ENCODE results near the gene ZMYND8.
A peak's percentile ranks its signal among the peaks of the same experiment; 100 is the strongest.
"Not testable (repeated sequence)": the region's sequence is repeated elsewhere in the genome, so short reads cannot be mapped to it uniquely, and the experiment has no call there.

The ZMYND8 gene

DNA sequence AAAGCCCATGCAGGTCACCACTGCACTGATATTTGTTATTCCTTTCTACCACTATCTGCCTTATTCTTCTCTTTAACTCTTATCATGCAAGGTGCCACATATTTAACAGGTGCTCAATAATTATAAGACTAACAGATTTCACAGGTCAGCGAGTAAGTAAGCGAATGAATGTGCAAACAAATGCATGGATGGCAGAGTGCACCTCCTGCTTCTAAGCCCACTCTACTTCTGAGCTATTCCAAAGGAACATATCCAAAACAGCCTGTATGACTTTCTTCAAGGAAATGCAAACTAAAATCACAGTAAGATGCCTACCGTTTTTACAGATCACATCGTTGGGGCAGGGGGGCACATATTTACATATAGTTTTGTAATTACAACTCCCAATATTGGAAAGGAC is 71.3 kb downstream of the ZMYND8 start:
- no peak for DNase-seq

DNA sequence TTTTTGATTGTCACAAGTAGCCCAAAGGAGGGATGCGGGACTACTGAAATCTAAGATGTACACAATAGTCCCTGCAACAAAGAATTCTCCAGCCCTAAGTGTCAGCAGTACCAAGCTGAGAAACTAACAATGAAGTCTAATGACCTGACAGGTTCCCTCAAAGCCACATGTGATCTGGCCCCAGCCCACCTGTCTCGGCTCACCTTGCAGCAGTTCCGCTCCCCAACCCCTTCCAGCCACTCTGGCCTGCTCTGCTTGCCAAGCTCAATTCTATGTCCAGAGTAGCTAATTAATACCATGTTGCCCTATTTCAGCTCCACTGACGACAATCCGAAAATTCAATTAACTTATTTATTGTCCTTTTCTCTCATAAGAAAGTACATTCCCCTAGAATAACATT is 72.1 kb downstream of the ZMYND8 start:
- no peak for DNase-seq

- no peak for DNase-seq
Measured at GRCh38 chr20:47283411-47283810, 73.1 kb downstream of the ZMYND8 start.

DNA sequence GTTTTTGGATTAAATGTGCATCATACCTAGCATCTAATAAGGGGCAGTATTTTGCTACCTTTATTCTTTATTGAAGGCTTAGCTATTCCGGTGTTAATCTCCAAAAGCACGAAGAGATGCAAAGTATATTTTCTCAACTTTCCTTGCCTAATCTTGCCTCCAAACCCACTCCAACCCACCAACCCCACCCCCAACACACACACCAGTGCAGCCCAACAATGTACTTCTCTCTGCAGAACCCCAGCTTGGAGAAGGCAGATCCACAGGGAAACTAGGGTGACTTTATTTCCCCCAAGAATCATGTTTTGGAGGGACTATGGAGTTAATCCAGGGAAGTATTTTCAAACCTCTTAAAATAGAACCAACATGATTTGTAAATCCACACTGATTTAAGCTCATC is 73.6 kb downstream of the ZMYND8 start:
- DNase-seq: no peak

- DNase-seq: no peak
Measured at GRCh38 chr20:47281376-47281775, 75.1 kb downstream of the ZMYND8 start.

- no peak for DNase-seq
Measured at GRCh38 chr20:47280668-47281067, 75.8 kb downstream of the ZMYND8 start.

DNA sequence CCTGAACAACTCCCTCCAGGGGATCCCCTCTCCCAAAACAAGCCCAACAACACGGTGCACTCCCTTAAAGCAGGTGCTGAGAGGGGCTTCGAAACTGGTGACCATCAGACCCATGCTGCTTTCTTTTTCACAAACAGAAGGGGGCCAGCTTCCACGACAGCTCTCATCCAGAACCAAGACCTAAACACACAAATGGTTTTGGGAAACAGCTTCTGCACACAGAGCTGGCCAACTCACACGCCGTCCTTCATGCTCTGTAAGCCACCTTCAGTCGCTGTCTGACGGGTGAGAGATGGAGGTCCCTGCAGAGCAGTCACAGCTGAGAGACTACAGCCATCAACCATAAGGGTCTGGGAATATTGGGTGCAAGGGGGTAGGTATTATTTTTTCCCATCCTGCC is 76.3 kb downstream of the ZMYND8 start:
- no peak for DNase-seq

DNA sequence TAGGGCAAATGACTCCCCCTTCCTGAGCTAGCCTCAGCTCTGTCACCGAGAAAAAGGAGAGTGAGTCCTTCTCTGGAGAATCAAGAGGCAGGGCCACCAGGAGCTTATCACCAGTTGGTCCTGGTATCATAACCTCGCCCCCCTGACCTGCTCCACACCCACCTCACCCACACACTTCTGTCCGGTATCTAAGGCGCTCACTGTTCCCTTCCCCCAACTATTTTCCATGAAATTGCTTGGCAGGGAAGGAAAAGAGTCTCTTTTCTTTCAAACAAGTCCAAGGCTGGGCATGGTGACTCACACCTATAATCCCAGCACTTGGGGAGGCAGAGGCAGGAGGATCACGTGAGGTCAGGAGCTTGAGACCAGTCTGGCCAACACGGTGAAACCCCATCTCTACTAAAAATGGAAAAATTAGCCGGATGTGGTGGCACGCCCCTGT is 77.6 kb downstream of the ZMYND8 start:
- DNase-seq: no peak

- DNase-seq: not testable (repeated sequence)
Measured at GRCh38 chr20:47277535-47277872, 79.0 kb downstream of the ZMYND8 start.

- DNase-seq: peak in 2 of 4 experiments; percentile 11 to 44
Measured at GRCh38 chr20:47276851-47277534, 79.5 kb downstream of the ZMYND8 start.

DNA sequence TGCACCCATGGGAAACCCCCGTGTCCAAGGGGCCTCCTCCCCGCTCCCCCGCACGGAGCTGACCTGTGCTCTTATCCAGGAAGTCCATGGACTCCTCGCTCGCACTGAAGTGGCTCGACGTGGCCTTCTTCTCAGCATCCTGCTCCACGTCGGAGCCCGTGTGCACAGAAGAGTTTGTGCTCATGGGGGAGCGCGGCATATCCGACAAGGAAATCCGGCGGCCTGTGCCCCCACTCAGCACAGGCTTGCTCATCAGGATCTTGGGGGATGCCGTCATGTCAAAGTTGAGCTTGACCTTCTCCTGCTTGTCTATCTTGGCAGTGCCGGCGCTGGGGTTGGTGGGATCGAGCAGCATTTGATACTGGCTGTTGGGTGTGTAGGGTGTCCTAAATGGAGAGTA is 80.2 kb downstream of the ZMYND8 start:
- DNase-seq: no peak

- no peak for DNase-seq
Measured at GRCh38 chr20:47275548-47275947, 81.0 kb downstream of the ZMYND8 start.

DNA sequence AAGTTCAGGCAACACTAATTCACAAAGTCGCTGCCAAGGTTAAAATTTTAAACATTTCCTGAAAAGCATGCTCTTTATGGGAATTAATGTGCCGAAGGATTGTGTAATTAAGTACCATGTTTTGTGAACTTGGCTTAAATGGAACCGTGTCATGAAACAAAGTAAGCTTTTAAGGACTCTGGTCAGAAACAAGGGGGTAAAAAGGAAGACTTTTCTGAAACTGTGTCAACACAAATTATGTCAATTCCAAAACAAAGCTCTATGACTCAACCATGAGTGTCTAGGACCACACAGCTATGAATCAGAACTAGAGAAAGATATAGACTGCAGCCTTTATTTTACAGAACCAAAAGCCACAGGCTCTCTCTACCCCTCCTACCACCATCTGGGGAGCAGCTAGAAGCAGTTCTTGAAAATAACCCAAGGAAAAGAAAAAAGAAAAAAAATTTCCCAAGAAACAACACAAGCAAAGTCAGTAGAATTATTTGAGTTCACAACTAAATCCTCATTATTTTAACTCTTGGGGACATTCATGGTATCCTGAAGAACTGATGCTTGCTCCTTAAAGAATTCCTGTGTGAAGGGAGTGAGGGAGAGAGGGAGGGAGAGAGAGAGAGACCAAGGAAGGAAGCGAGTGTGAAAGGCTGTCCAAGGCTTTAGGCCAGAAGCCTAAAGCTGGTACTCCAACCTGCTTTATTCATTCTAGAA is 81.9 kb downstream of the ZMYND8 start:
- DNase-seq: peak; percentile 80 to 95 (median 86)

- peak in 2 of 4 experiments; percentile 19 to 20 for DNase-seq
Measured at GRCh38 chr20:47273591-47274235, 82.8 kb downstream of the ZMYND8 start.

DNA sequence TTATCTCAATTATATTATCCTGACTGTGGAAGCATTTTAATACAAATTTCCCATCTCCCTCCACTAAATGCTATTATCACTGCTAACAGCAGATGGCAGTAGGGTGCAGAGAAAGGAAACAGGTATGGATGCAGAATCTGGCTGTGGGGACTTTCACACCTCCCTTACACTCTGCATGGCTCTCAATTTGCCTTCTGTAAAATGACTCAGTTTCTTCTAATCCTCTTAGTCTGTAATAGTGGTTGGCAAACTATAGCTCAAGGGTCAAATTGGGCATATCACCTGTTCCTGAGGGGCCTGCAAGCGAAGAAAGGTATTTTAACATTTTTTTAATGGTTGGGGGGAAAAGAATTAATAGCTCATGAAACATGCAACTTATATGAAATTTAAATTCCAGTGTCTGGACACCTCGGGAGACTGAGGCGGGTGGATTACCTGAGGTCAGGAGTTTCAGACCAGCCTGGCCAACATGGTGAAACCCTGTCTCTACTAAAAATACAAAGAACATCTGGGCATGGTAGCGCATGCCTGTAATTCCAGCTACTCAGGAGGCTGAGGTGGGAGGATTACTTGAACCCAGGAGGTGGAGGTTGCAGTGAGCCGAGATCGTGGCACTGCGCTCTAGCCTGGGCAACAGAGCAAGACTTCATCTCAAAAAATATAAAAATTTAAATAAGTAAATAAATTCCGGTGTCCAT is 83.5 kb downstream of the ZMYND8 start:
- DNase-seq: peak; percentile 66 to 84 (median 75)

DNA sequence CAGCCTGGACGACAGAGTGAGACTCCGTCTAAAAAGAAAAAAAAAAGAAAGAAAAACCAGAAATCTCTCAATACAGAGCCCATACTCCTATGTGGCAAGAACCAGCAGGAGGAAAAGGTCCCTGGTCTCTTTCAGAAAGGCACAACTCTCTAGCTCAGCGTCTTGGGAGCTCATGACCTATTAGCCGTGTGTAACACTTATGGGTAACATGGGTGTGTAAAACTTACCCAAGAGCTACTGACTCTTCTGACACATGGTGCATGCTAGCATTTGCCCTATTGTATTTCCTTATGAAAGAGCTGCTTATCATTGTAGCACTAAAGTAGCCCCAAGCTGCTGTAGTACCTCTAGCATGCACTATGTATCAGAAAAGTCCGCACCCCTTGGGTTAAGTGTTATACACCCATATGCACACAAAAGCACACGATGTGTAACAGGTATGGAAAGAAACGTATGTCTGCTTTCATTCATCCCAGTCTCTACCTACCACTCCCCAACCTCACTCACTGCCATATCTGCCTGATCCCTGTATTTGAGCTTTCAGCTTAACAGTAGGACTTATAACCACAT is 85.4 kb downstream of the ZMYND8 start:
- DNase-seq: peak; percentile 9 to 67 (median 42)

DNA sequence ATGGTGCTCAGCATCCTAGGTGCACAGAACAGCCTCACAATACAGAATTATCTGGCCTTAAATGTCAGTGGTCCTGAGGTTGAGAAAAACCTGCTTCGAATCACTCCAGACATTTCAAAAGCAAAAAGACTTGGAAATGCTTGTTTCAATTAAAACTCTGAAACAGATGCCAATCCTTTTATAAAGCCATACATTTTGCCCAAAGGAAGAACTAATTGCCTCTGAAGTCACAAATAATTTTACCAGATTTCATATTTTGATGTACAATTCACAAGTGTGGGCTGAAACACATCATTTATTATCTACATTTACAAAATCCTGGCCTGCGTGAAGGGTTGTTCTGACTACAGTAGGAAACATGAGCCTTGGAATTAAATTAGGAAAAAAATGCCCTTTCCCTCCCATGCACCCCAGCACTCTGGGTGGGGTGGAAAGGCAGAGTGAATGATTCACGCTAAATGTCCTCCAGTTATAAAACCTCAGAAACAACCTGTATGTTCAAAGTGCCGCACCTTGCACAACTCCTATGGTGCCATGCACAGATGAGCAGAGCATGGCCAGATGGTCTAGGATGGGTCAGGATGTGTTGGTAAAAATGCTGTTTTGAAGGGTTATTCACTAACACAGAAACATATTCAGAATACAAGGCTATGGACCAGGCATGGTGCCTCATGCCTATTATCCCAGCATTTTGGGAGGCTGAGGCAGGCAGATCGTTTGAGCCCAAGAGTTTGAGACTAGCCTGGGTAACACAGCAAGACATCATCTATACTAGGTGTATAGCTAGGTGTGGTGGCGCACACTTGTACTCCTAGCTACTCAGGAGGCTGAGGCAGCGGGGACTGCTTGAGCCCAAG is 87.0 kb downstream of the ZMYND8 start:
- no peak for DNase-seq

GRCh38 chr20:47267621-47268020 is 88.9 kb downstream of the ZMYND8 start:
- no peak for DNase-seq

GRCh38 chr20:47266847-47267515 is 89.5 kb downstream of the ZMYND8 start:
- no peak for DNase-seq

- DNase-seq: no peak
Measured at GRCh38 chr20:47265984-47266383, 90.5 kb downstream of the ZMYND8 start.

DNA sequence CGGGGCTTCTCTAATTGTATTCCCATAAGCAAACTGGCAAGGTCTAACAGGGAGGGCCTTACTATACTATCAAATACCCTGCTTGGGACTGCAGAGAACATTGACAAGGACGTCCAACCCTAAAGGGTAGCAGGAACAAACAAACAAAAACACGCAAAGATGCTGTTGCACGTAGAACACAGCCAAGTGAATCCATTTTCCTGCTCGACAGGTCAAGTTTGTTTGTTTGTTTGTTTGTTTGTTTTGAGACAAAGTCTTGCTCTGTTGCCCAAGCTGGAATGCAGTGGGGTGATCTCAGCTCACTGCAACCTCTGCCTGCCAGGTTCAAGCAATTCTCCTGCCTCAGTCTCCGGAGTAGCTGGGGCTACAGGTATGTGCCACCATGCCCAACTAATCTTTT is 91.3 kb downstream of the ZMYND8 start:
- no peak for DNase-seq
